ENCODE data around the gene MARCKSL1.

MARCKSL1 gene

GRCh38 chr1:32352831-32353383, 16.9 kb upstream of the MARCKSL1 start:
- DNase-seq (ENCODE audit: low read depth) = no peak

GRCh38 chr1:32352239-32352745, 16.3 kb upstream of the MARCKSL1 start:
- no peak for DNase-seq (ENCODE audit: low read depth)

- peak; percentile 86 for DNase-seq (ENCODE audit: low read depth)
Observed at GRCh38 chr1:32351399-32352238, 15.6 kb upstream of the MARCKSL1 start.

DNA sequence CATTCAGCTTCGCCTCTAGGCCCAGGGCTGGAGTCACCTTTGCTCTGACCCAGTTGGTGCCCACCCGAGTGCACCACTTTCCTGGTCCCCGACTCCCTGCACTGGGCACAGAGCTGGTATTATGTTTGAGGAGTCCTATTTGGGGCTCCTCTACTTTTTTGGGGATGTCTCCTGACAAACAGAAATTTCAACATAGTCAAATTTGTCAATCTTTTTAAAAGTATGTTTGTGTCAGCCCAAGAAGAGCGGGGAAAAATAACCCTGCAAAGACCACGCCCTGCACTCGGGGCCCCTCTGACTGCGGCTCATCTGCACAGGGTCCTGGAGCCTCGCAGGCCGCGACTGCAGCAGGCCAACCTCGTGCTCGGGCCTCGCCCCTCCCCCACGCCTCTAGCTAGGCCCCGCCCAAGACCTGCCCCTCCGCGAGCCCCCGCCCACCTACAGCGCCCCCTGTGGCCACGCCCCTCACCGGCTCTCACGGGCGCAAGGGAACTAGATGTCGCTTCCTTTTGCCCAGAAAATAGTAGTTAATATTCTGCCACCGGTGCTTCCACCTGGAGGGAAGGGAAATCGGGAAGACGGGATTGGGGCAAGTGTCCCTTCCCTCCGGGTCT, 14.9 kb upstream of the MARCKSL1 start:
- DNase-seq (ENCODE audit: low read depth) = peak; percentile 68

DNA sequence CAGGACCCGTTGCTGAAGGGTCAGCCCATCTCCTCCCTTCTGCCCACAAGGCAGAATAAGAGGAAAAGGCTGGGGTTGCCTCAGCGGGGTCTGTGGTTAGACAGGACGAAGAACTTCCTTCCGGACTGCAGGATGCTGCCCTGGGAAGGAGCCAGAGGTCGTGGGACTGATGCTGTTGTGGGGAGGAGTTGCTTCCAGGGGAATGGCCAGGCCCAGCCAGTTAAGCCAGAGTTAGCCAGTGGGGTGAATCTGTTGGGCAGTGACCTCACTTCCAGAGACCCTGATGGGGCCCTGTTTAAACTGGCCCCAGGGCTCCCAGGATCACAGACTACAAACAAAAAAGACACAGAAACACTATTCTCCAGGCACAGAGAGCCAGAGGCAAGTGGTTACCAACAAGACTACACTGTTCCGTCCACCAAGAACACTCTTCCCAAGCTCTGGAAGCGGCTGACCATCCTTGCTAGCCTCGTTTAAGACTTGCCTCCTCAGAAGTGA, 13.2 kb upstream of the MARCKSL1 start:
- DNase-seq (ENCODE audit: low read depth) = no peak

- DNase-seq (ENCODE audit: low read depth) = no peak
Observed at GRCh38 chr1:32346532-32347157, 10.6 kb upstream of the MARCKSL1 start.

DNA sequence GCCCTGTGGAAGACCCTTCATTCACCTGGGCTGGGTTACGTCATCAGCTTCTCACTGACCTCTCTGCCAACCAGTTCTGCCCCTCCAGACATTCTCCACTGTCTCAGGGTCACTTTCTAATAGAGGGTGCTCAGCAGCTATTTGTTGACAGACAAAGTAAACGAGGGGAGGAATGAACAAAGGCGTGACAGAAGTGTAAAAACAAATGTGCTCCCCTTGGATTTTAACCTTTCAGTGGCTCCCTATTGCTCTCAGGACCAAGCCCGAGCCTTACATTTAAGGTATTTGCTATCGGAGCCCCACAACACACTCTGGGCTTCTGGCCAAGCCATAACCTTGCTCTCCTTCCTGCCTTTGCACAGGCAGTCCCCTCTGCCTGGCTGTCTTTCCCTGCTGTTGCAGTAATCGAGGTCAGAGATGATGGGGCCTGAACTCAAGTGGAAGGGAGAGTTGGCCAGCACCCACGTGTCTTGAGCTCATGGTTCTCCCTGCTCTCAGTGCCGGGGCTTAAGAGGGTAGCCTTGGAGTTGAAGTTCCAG, 9.3 kb upstream of the MARCKSL1 start:
- no peak for DNase-seq (ENCODE audit: low read depth)

DNA sequence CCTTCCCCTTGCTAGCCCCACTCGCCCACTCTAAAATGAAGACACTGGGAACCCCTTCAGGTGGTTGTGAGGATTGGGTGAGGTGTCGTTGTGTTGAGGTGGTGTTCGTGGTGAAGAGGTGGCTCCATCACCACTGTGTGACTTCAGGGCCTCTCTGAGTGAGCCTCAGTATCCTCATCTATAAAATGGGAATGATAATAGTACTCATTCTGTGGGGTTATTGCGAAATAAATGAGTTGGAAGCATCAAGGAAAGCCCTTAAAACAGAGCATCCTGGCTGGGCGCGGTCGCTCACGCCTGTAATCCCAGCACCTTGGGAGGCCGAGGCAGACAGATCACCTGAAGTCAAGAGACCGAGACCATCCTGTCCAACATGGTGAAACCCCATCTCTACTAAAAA, 6.7 kb upstream of the MARCKSL1 start:
- no peak for DNase-seq (ENCODE audit: low read depth)

DNA sequence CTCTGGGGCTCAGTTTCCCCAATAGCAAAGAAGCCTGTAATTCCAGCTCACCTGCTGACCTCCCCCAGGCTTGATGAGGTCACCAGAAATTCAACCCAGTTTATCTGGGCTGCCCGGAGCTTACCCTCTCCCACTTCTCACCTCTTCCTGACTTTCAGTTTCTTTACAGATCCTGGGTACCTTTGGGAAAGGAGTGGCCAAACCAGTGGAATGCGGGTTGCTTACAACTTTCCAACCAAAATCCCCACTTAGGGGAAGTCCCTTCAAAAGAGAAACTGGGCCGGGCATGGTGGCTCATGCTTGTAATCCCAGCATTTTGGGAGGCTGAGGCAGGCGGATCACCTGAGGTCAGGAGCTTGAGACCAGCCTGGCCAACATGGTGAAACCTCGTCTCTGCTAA, 5.9 kb upstream of the MARCKSL1 start:
- no peak for DNase-seq (ENCODE audit: low read depth)

GRCh38 chr1:32341186-32341757, 5.2 kb upstream of the MARCKSL1 start:
- DNase-seq (ENCODE audit: low read depth) = no peak

DNA sequence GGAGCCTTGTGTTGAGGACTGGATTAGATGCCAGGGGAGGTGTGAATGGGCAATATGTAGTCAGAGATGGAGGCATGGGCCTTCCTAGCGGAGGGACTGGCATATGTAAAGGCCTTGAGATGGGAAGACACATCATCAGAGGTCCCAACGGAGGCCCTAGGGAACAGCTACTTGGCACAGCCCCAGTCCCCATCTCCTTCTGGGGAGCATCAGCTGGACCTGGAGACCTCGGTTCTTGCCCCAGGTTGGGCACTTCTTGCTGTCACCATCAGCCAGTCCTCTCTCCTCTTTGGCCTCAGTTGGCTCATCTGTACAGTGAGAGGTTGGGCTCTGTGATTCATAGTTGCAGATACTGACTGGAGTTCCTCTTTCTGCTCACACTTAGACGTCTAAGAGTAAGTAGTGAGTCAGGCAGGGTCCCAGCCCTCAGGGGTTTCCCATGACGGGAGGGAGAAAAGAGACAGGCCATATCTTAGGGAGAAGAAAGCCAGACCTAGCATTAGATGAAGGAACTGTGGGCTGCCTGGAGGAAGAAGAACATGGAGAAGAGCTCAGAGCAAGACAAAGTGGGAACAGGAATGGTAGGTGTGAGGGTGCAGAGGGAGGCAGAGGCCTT, 3.4 kb upstream of the MARCKSL1 start:
- DNase-seq (ENCODE audit: low read depth) = no peak

DNA sequence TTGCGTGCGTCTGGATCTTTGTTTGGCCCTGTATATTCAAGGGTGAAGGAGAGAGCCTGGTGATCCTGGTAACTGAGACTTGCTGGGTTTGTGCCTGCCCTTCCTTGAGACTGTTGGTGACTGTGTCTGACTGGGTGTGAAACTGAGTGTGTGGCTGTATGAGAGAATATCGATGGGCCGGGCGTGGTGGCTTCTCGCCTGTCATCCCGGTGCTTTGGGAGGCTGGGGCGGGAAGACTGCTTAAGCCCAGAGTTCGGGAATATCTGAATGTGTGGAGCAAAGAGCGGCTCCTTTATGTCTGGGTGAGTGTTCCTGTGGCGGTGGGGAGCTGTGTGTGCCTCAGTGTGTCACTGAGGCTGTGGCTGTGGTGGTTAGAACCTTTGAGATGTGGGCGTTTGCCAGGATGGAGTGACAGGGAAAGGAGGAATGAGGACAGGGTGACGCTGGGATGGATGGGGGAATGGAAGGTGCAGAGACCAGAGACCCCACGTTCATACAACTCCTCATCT, 2.7 kb upstream of the MARCKSL1 start:
- no peak for DNase-seq (ENCODE audit: low read depth)

DNA sequence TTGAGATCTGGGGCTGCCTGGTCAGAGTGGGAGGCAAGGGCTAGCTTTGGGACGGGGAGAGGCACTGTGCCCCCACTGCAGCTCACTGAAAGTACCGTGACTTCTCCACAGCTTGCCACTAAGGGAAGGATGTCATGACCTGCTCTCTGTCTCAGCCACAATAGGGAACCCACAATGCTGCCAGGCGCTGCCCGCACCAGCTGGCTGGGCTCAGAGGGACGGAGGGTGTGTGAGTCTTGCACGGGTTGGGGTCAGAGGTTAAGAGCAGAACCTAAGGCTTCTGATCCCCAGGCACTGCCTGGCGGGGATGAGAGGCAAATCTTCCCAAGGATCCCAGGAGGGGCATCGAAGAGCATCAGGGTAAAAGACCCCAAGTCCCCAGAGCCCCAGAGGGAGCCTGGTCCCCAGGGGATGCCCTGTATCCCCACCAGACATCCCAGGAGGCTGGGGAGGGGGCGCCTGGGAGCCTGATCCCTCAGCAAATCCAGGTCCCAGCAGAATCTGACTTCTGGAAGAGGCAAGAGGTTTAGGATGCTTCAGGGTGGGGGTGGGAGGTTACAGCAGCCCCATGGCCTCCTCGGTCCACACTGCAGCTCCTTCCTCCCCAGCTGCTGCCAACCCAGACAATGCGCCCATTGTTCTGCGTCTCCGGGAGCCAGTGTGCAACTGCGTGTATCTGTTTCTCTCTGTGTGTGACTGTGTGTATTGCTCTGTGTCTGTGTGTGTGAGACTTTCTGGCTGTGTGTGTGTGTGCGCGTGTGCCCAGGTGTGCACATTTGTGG, 2.0 kb upstream of the MARCKSL1 start:
- DNase-seq (ENCODE audit: low read depth) = no peak

DNA sequence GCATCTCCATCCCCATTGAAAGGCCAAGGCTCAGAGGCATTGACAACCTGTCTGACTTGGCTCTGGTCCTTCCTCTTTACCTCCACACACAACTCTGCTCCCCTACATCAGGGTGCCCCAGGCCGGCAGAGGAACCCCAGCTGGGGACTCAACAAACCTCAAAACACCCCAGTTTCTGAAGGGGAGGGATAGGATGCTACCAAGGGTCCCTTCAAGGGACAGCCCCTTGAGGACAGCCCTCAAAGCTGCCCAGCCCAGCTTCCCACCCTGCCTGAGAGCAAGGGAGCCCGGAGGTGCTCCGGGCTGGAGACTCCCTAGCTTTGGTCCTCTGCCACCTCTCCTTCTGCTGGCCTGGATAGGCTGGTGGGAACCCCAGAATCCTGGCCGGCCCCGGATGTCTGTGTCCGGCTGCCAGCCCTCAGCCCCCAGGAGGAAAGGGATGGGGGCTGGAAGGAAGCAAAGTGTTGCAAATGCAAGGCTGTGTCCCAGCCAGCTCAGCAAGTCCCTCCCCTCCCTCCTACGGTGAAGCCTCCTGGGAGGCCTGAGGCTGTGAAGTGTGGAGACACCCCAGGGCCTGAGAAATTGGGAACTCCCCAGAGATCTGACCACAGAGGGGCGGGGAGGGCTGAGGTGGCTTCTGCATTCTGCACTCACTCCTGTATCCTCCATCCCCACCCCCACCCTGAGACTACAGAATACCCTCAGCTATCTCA, 1.1 kb upstream of the MARCKSL1 start:
- peak; percentile 53 for DNase-seq (ENCODE audit: low read depth)

DNA sequence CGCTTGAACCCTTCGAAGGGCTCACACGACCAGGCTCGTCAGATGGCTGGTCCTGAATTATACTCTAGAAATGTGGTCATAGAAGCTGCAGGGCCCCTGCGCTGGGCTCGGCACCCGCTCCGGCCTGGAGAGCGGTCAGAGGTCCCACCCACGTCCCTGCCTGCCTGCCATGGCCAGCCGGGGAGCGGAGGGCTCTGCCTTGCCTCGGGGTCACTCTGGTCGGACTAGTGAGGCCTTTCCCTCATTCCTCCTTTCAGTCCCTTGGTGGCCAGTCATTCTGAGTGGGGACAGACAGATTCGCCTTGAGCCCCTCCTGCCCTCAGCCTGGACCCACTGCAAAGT, 529 bp upstream of the MARCKSL1 start:
- no peak for DNase-seq (ENCODE audit: low read depth)

- no peak for DNase-seq (ENCODE audit: low read depth)
Observed at GRCh38 chr1:32335535-32335789, 571 bp downstream of the MARCKSL1 start.

DNA sequence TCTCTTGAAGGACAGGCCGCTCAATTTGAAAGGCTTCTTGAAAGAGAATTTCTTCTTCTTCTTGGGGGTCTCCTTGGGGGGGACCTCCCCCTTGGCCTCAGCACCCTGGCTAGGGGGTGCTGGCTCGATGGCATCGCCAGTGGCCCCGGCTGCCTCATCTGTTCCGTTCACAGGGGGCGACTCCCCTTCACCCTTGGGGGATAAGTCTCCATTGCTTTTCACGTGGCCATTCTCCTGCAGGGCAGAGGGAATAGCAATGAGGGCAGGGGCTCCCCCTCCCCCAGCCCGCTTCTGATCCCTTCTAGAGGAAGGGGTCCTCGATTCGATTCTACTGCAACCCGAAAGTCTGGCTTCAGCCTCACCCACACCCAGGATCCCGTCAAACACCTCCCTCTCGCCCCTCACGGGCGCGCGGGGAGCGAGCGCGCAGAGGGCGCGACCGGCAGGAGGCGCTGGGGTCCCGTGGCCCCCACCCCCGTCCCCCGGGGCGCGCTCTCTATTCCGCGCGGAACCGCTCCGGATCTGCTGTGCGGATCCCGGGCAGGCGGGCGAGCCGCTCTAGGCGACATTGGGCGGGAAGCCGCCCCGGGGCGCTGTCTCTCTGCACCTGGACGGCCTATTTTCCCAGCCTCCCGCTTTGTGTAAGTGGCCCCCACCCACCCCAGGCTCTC, 1.0 kb downstream of the MARCKSL1 start:
- DNase-seq (ENCODE audit: low read depth) = peak; percentile 58

- no peak for DNase-seq (ENCODE audit: low read depth)
Observed at GRCh38 chr1:32334274-32334861, 1.7 kb downstream of the MARCKSL1 start.

Data from activated T-helper 9 cell treated with anti-CD3 and anti-CD28 coated beads, Interleukin-2, amount 50 U/mL, for 16 hours (primary cell).